Heart right ventricle (tissue), 16 donors: ENCODE measurements around the gene GPR32. TPM values are rescaled to one million over a fixed set of nuclear protein-coding genes. Genes with fewer than 3 reads are reported as not detected.

ENCODE experiments used
- ATAC-seq, 8 donors: fragments of 200-7000 bp; cut with Tn5 transposase; one replicate each; pipeline ENCODE4 v1.9.1; 2020; ENCODE audit warnings: mild to moderate bottlenecking in 8 of 8, moderate library complexity in 8 of 8, moderate number of reproducible peaks in 1 of 8
- DNase-seq, 2 donors: peaks; one replicate each; pipeline ENCODE4 v3.0.0-alpha.2; 2020
- H3K27ac ChIP-seq, 10 donors: fragments of 200-600 bp; sonication (generic) in 2 of 10; one replicate each; pipeline versions ENCODE4 v1.5.0 to v1.8.0; 2020 to 2022; ENCODE audit warnings: mild to moderate bottlenecking in 3 of 10
- H3K27me3 ChIP-seq, 7 donors: fragments of 200-600 bp; one replicate each; pipeline ENCODE4 v1.8.0; 2021 to 2022; ENCODE audit warnings: mild to moderate bottlenecking in 2 of 7
- H3K36me3 ChIP-seq, 9 donors: fragments of 200-600 bp; sonication (generic) in 1 of 9; one replicate each; pipeline versions ENCODE4 v1.5.0 to v1.8.0; 2020 to 2022; ENCODE audit warnings: mild to moderate bottlenecking in 2 of 9
- H3K4me1 ChIP-seq, 9 donors: fragments of 200-600 bp; sonication (generic) in 1 of 9; one replicate each; pipeline versions ENCODE4 v1.5.0 to v1.8.0; 2020 to 2022; ENCODE audit warnings: mild to moderate bottlenecking in 4 of 9
- H3K4me3 ChIP-seq, 10 donors: fragments of 200-600 bp; sonication (generic) in 2 of 10; one replicate each; pipeline versions ENCODE4 v1.5.0 to v1.8.0; 2020 to 2022; ENCODE audit warnings: mild to moderate bottlenecking in 7 of 10, moderate library complexity in 2 of 10
- H3K9me3 ChIP-seq, 11 donors: fragments of 200-600 bp in 10 of 11; sonication (generic) in 2 of 11; one replicate each; pipeline versions ENCODE4 v1.5.0 to v1.8.0; 2013 to 2022; ENCODE audit warnings: mild to moderate bottlenecking in 2 of 11, control low read depth in 1 of 11, moderate library complexity in 1 of 11
- CTCF ChIP-seq, 9 donors: fragments of 200-600 bp; sonication (generic) in 2 of 9; IDR thresholded peaks; one replicate each; pipeline versions ENCODE4 v1.5.0 to v1.8.0; 2021 to 2022; ENCODE audit warnings: antibody characterized with exemption in 9 of 9, mild to moderate bottlenecking in 5 of 9, moderate library complexity in 1 of 9
- WGBS, 2 donors: extraction: QIAGEN DNeasy Blood & Tissue Kit; methylation state at CpG; one replicate each; pipeline ENCODE4 v1.1.7; 2013; ENCODE audit warnings: inconsistent platforms in 1 of 2; 5-methylcytosine and 5-hydroxymethylcytosine counted together
- intact Hi-C, 10 donors: fragments of 100-400 bp; cut with DNase I; formaldehyde crosslinking; loops; one replicate each; pipeline versions ENCODE4 v1.11.1 to v1.14.2; 2022
- polyA plus RNA-seq, 2 donors: library from polyadenylated mRNA; stranded (reverse); fragments of 200-250 nt; gene quantifications; one replicate each; pipeline ENCODE4 v1.2.3, GENCODE V29; 2013
- total RNA-seq, 10 donors: library from RNA; stranded (reverse); fragmentation: NEBNext Ultra II Directional in 3 of 10; extraction: Animal tissue kit (Norgen Biotek cat#: 25700) in 3 of 10; gene quantifications; one replicate each; pipeline versions ENCODE4 v1.2.1 to v1.2.4, GENCODE V29; 2021 to 2023
- donor health status: Arrhythmogenic right ventricular cardiomyopathy.
- donor health status: ischemic (EF 13 %, LVEDD 7.1; RV severe dilation, severe dysfunction).
- donor health status: healthy with polysubstance abuse.
- donor health status: DM: no; HTN: yes; CAD: no.
- donor health status: DM: no; HTN: no; CAD: no.
- donor health status: ischemic (EF 25% LVEDD 6.9; RV normal size, moderate dysfunction).
- donor health status: ischemic (EF 25% LVEDD 5.7; RV mildly dilated, moderate dysfunction).
- donor health status: healthy.
- donor health status: DM: yes; HTN: yes; CAD: no.
- donor health status: Ischemic cardiomyopathy.
- donor health status: ischemic (EF 35%, LVEDD 5.7; RV mildly dilated, moderate dysfunction).
- donor health status: nonischemic (EF 11% LVEDD 7.7; RV severe dilation, severe dysfunction).
- donor health status: DM: yes; HTN: yes; CAD: no.
- donor health status: PGD.
- donor health status: ischemic (EF 29% LVEDD 5.4; RV normal size, mild dysfunction).
- donor health status: nonischemic (EF 23%, LVEDD 6.1; RV moderate dilation, normal function).

Gene GPR32
- total and polyA plus RNA-seq, 12 donors = not detected

DNA sequence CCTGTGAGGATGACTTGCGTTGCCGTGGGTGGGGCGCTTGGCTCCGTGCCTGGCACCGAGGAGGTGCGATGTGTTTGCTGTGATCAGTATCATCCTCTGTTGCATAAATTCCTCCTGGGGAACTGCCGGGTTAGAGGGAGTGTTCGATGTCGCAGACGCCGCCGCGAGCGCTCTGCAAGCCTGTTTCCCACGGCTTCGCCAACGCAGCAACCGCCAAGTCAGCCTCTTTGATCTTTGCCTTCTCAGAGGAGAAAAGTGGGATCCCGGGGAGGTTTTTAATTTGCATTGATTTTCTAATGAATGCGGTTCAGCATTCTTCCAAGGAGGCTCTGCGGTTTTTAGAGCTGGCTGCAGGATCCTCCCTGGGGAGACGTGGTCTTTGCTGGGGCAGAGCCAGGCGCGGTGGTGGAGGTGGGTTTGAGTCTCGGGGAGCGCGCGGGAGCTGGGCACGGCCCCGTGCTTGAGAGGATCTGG is 7.6 kb downstream of the GPR32 start:
- no peak overlapping the region for H3K4me3 ChIP-seq
- no peak for ATAC-seq
- intact Hi-C loops = no loop called here
- H3K4me1 ChIP-seq = no peaks in the 10 kb centered on the region
- H3K27ac ChIP-seq = no peak overlapping the region
- peaks cover 11 to 99% (median 89%) of the 10 kb centered on the region in 7 donors for H3K27me3 ChIP-seq
- no peak for DNase-seq
- no peak for TF ChIP-seq CTCF (IDR thresholded peaks at IDR 0.05)
- 1% methylated on average over 30 of the region's 30 CpGs for WGBS, 2 donors
- H3K36me3 ChIP-seq = no peaks in the 10 kb centered on the region
- H3K9me3 ChIP-seq = peaks cover 0 to 9% (median 0%) of the 10 kb centered on the region in 11 donors

GRCh38 chr19:50778906-50779430 is 8.7 kb downstream of the GPR32 start:
- no peak for ATAC-seq
- TF ChIP-seq CTCF (IDR thresholded peaks at IDR 0.05) = no peak
- Histone ChIP-seq H3K27me3 (peaks cover 14 to 94% (median 89%) of the 10 kb centered on the region in 7 donors), H3K36me3 (no peaks in the 10 kb centered on the region), H3K4me3 (no peak overlapping the region), H3K4me1 (peaks cover 0 to 7% (median 0%) of the 10 kb centered on the region in 9 donors), H3K9me3 (peaks cover 0 to 9% (median 0%) of the 10 kb centered on the region in 11 donors), H3K27ac (no peak overlapping the region)
- intact Hi-C loops = no loop called here
- no peak for DNase-seq
- 59 to 65% methylated on average over 7 of the region's 7 CpGs for WGBS, 2 donors

- 32 to 33% methylated on average over 25 of the region's 25 CpGs for WGBS, 2 donors
- no peak for DNase-seq
- H3K27me3 ChIP-seq = peaks cover 14 to 87% (median 85%) of the 10 kb centered on the region in 7 donors
These were observed 9.5 kb downstream of the GPR32 start for GRCh38 chr19:50779504-50780457.

More at GRCh38 chr19:50779504-50780457, 9.5 kb downstream of the GPR32 start:
- no peaks in the 10 kb centered on the region for H3K36me3 ChIP-seq
- intact Hi-C loops = loop anchor here (5.0 to 10.0 kb wide), 10 partner anchors 62 to 525 kb away; partner anchors contain the start of genes NAPSA (in 4 of the 10) and SHANK1 (in 1 of the 10)
- H3K9me3 ChIP-seq = peaks cover 0 to 9% (median 0%) of the 10 kb centered on the region in 11 donors
- H3K4me3 ChIP-seq = no peak overlapping the region
- peaks cover 0 to 7% (median 0%) of the 10 kb centered on the region in 9 donors for H3K4me1 ChIP-seq
- H3K27ac ChIP-seq = no peak overlapping the region
- no peak for TF ChIP-seq CTCF (IDR thresholded peaks at IDR 0.05)
- no peak for ATAC-seq
